Endothelial cell (in vitro differentiated cells): ENCODE measurements around the gene PMPCB. TPM values are rescaled to one million over a fixed set of nuclear protein-coding genes. Genes with fewer than 3 reads are reported as not detected.
"Not testable (repeated sequence)": the region's sequence is repeated elsewhere in the genome, so short reads cannot be mapped to it uniquely, and the experiment has no call there.

Experiments
- DNase-seq: peaks from one replicate; pipeline ENCODE4 v3.0.0; 2021; ENCODE audit warnings: low spot score
- H3K27ac Mint-ChIP-seq: one replicate; pipeline ENCODE4 v1.8.0; 2021; ENCODE audit warnings: mixed read lengths, inconsistent platforms; ENCODE audit not compliant: unreplicated experiment
- H3K27me3 Mint-ChIP-seq: one replicate; pipeline ENCODE4 v1.8.0; 2021; ENCODE audit warnings: mild to moderate bottlenecking, moderate library complexity, mixed read lengths, inconsistent platforms; ENCODE audit not compliant: unreplicated experiment
- H3K36me3 Mint-ChIP-seq: one replicate; pipeline ENCODE4 v1.8.0; 2021; ENCODE audit warnings: mild to moderate bottlenecking, low read depth, mixed read lengths, inconsistent platforms; ENCODE audit not compliant: unreplicated experiment
- H3K4me1 Mint-ChIP-seq: one replicate; pipeline ENCODE4 v1.8.0; 2021; ENCODE audit warnings: mild to moderate bottlenecking, mixed read lengths, inconsistent platforms; ENCODE audit not compliant: unreplicated experiment
- H3K4me3 Mint-ChIP-seq: one replicate; pipeline ENCODE4 v1.8.0; 2021; ENCODE audit warnings: mild to moderate bottlenecking, mixed read lengths, inconsistent platforms; ENCODE audit not compliant: unreplicated experiment
- H3K9me3 Mint-ChIP-seq: one replicate; pipeline ENCODE4 v1.8.0; 2021; ENCODE audit warnings: mixed read lengths, inconsistent platforms; ENCODE audit not compliant: unreplicated experiment
- CTCF ChIP-seq: fragments of 200-600 bp; sonication (generic); IDR thresholded peaks from one replicate; pipeline ENCODE4 v1.5.0; 2021; ENCODE audit warnings: antibody characterized with exemption; ENCODE audit not compliant: unreplicated experiment
- total RNA-seq: library from RNA; stranded (reverse); fragmentation: NEBNext Ultra II Directional; extraction: Animal tissue kit (Norgen Biotek cat#: 25700); gene quantifications from one replicate; pipeline ENCODE4 v1.2.1, GENCODE V29; 2021; ENCODE audit not compliant: unreplicated experiment

Gene PMPCB
- total RNA-seq, 1 donor from 2014 or later, result 101 TPM

- peak overlapping the region; percentile 88 for H3K4me3 Mint-ChIP-seq
- not testable (repeated sequence) for H3K4me1 Mint-ChIP-seq, H3K36me3 Mint-ChIP-seq, H3K27ac Mint-ChIP-seq, H3K9me3 Mint-ChIP-seq, H3K27me3 Mint-ChIP-seq
- peak; percentile 5 for DNase-seq
Measured at GRCh38 chr7:103280803-103281155, 16.5 kb upstream of the PMPCB start.

- peak; percentile 34 for TF ChIP-seq CTCF
- not testable (repeated sequence) for H3K9me3 Mint-ChIP-seq, H3K27me3 Mint-ChIP-seq, H3K36me3 Mint-ChIP-seq, H3K4me3 Mint-ChIP-seq, DNase-seq, H3K4me1 Mint-ChIP-seq, H3K27ac Mint-ChIP-seq
Measured at GRCh38 chr7:103282802-103283427, 14.3 kb upstream of the PMPCB start.

- H3K9me3 Mint-ChIP-seq, result no peaks in the 10 kb centered on the region
- H3K4me3 Mint-ChIP-seq, result no peak overlapping the region
- no peak for TF ChIP-seq CTCF
- peaks cover 12% of the 10 kb centered on the region for H3K4me1 Mint-ChIP-seq
- peaks cover 3% of the 10 kb centered on the region for H3K27me3 Mint-ChIP-seq
- DNase-seq, result no peak
- H3K36me3 Mint-ChIP-seq, result no peaks in the 10 kb centered on the region
- H3K27ac Mint-ChIP-seq, result no peak overlapping the region
Measured at GRCh38 chr7:103292122-103292521, 5.1 kb upstream of the PMPCB start.

GRCh38 chr7:103293526-103293925, 3.7 kb upstream of the PMPCB start:
- Mint-ChIP-seq H3K9me3 (no peaks in the 10 kb centered on the region), H3K27ac (no peak overlapping the region), H3K4me1 (peaks cover 18% of the 10 kb centered on the region), H3K36me3 (no peaks in the 10 kb centered on the region), H3K4me3 (no peak overlapping the region), H3K27me3 (peaks cover 3% of the 10 kb centered on the region)
- no peak for DNase-seq
- TF ChIP-seq CTCF, result no peak

GRCh38 chr7:103297837-103298179, 573 bp downstream of the PMPCB start:
- H3K36me3 Mint-ChIP-seq, result peaks cover 7% of the 10 kb centered on the region
- no peak for DNase-seq
- H3K4me3 Mint-ChIP-seq, result peak overlapping the region; percentile 95
- H3K9me3 Mint-ChIP-seq, result no peaks in the 10 kb centered on the region
- H3K27ac Mint-ChIP-seq, result peak overlapping the region; percentile 72
- no peak for TF ChIP-seq CTCF
- H3K4me1 Mint-ChIP-seq, result peaks cover 21% of the 10 kb centered on the region
- no peaks in the 10 kb centered on the region for H3K27me3 Mint-ChIP-seq
